Measurements from ENCODE around the gene GHRHR.

GHRHR gene

DNA sequence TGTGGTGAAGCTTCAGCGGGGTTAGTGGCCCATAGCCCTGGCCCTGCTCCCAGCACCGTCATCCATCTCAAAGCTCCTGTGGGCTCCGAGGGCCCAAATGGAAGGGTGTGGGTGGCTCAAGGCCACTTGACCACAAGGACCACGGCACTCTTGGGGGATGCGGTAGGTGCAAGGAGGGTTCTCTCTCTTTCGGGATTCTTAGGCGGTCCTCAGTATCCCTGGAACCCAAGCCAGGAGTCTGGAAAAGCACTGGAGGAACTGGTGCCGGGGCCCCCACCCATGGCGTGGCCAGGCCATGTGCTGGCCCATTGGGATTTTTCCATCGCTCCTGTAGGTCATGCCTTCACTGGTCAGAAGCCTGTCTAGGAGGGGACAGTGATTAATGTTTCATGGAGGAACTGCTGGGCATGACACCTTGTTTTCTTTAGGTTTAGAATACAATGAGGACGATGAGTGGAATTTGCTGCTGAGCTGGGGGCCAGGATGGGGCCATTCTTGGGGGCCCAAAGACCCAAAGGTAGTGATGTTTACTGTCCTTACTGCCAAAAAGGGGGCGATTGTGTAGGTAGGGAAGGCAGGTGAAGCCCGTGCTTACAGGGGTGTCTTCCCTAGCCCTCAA, 35.4 kb upstream of the GHRHR start:
- DNase-seq (ENCODE audit: low read depth): no peak

- DNase-seq (ENCODE audit: low read depth): no peak
Observed at GRCh38 chr7:30929686-30930085, 34.1 kb upstream of the GHRHR start.

GRCh38 chr7:30930621-30931020, 33.1 kb upstream of the GHRHR start:
- peak; percentile 29 for DNase-seq (ENCODE audit: low read depth)

DNA sequence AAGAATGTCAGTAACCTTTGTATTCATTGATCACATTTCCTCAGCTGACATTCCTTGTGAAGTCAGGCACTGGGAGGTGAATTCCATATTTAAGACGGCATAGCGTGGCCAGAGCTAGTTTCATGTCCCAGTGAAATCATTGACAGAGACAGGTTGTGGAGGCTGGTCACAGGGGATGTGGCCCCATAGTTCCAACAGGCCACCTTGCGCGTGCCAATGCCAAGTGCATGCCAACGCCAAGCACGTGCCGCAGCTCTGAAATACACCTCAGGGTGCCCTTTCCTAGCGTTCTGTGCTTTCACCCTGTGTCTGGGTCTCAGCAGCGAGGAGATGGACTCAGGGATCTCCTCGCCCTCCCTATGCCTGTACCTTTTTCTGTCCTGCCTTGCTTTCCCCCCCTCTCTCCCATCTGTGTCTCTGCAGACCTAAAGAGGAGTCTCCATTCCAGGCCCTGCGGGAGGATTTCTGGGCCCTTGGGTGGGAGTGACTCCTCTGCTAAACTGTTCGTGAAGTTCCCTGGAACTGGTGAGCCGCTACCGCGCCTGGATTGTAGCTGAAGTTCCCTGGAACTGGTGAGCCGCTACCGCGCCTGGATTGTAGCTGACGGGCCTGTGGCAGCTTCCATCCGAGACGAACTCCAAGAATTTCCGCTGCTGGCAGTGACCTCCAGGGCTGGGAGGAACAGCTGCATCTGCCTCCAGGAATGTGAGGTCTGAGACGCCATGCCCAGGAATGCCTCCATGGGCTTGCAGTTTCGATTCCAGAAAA, 32.4 kb upstream of the GHRHR start:
- DNase-seq (ENCODE audit: low read depth): peak; percentile 51

DNA sequence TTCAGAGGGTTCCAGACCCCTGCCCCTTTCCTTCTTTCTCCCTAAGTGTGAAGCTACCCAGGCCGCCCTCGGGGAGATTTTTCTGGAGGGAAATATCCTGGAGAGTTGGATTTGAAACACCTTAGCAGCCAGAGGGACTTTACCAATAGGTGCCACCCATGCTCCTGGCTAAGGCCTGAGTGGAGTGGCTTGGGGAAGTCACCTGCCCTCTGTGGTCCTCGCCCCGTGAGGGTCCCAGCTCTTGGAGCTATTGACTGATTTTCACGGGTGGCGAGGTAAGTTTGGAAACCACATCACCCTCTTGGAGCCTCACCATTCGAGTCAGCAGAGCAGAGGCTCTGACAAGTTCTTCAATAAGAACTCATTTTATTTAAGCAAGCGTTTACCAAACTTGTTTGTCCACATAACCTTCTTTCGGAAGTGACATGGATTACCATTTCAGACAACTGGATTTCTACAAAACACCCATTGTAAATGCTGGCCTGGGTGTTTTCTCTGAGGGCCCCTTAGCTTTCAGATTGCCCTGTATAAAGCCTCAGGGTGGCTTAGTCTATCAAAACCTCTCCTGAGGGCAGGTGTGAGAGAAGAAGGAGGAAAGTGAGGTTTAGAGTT, 31.7 kb upstream of the GHRHR start:
- DNase-seq (ENCODE audit: low read depth): no peak

GRCh38 chr7:30932562-30932961, 31.2 kb upstream of the GHRHR start:
- no peak for DNase-seq (ENCODE audit: low read depth)

DNA sequence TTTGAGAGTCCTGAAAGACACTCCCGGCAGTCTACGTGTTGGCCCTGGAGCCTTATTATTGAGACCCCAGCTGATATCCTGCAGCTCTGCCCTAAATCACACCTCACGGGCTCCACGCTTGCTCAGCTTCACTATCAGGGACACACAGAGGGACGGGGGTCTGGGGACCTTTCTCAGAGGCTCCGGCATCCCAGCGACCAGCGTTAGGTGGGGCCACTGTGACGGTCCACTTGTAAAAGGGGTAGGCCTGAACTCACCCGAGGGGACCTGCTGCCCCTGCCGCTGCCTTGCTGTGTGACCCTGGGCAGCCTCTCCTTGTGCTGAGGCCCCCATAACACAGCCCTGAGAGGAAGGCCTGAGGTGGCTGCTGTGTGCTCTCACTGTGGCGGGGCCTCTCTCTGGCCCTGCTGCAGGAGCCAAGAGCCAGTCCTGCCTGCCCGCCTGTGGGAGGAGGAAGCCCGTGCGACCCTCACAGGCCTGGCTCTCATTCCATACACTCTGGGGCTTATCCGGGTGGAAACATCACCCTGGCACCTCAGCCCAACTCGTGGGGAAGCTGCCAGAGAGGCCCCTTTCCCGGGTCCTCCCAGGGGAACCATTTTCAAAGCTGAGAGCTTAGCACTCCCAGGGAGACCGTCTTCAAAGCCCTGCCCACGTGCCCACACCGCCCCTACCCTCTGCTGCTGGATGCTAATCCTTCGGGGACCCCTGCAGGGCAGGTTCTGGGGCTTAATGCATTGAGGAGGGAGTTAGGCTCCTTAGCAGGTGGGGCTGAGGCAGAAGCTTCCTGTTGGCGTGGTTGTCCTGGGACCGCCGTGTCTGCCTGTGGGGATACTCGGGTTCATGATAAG, 30.4 kb upstream of the GHRHR start:
- no peak for DNase-seq (ENCODE audit: low read depth)

GRCh38 chr7:30934225-30934624, 29.5 kb upstream of the GHRHR start:
- no peak for DNase-seq (ENCODE audit: low read depth)

DNA sequence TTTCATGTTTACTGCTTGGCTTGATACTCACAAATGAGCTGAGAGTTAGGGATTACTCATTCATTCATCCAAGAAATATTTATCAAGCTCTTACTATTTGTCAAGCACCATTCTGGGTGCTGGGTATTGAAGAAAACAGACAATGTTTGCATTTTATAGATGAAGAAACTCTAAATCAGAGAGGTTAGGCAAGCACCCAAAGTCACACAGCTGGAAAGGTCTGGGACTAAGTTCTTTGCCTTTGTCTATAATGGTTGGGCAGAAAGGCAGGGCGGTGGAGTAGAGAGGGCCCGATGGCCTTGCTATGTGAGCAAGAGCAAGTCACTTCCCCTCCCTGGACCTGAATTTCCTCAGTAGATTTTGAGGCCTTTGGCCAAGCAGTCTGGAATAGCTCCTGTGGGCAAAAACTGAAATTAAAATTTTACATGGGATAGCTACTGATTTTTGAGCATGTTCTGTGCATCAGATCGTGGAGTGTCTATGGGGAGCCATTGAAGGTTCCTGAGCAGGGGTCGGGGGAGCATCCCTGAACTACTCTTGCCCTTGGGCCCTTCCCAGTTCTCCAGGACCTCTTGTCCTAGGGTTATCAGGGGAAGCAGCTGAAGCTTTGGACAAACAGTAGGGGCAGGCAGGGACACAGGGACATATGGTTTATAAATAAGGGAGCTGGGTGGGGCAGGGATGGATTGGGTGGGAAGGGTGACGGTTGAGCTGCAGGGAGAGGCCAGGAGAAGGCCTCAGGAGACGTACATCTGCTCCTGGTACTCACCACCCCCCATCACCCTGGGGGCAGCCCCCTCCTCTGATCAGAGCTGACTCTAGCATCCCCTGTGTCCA, 28.8 kb upstream of the GHRHR start:
- no peak for DNase-seq (ENCODE audit: low read depth)

- no peak for DNase-seq (ENCODE audit: low read depth)
Observed at GRCh38 chr7:30935569-30935877, 28.2 kb upstream of the GHRHR start.

GRCh38 chr7:30936650-30937245, 27.0 kb upstream of the GHRHR start:
- no peak for DNase-seq (ENCODE audit: low read depth)

GRCh38 chr7:30937416-30937815, 26.3 kb upstream of the GHRHR start:
- DNase-seq (ENCODE audit: low read depth): no peak

GRCh38 chr7:30938435-30939316, 25.1 kb upstream of the GHRHR start:
- DNase-seq (ENCODE audit: low read depth): peak; percentile 67

- no peak for DNase-seq (ENCODE audit: low read depth)
Observed at GRCh38 chr7:30941582-30942323, 22.0 kb upstream of the GHRHR start.

- no peak for DNase-seq (ENCODE audit: low read depth)
Observed at GRCh38 chr7:30950197-30950596, 13.6 kb upstream of the GHRHR start.

DNA sequence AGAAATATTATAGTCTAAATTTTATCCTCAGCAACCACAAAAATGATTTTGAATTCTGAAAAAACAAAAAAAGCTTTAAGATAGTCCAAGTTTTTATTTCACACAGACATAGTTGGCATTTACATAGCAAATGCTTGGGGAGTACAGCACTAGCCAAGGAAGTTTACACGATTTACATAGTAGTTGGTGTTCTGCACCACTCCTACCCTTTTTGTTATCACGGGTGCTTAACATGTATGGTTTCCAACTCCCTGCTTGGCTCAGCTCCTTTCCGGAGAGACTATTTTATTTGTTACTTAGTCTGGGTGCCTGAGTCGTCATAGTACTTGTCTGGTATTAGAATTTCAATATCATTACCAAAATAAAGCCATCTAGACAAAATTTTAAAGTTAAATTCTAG, 8.8 kb upstream of the GHRHR start:
- DNase-seq (ENCODE audit: low read depth): no peak

GRCh38 chr7:30956704-30957103, 7.0 kb upstream of the GHRHR start:
- DNase-seq (ENCODE audit: low read depth): no peak

GRCh38 chr7:30965372-30965771, 1.6 kb downstream of the GHRHR start:
- DNase-seq (ENCODE audit: low read depth): peak; percentile 14

GRCh38 chr7:30965883-30966282, 2.1 kb downstream of the GHRHR start:
- DNase-seq (ENCODE audit: low read depth): no peak

DNA sequence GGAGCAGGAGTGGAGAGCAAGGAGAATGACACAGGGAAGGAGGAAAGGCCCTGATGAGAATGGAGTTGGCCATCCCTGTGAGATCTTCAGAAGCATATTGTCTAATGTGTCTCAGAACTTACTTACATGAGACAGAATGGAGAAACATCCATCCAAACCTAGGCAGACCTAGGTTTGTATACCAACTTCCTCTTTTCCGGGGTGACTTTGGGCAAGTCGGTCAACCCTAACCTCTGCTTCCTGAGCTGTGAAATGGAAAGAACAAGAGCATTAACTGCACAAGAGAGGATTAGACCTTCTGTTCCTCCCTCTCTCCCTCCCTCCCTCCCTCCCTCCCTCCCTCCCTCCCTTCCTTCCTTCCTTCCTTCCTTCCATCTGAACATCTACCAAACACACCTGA, 4.5 kb downstream of the GHRHR start:
- no peak for DNase-seq (ENCODE audit: low read depth)

All from amniotic epithelial cell (primary cell).